ENCODE results near the gene ATP5PD.
"Not testable (repeated sequence)": the region's sequence is repeated elsewhere in the genome, so short reads cannot be mapped to it uniquely, and the experiment has no call there.

Gene ATP5PD

DNA sequence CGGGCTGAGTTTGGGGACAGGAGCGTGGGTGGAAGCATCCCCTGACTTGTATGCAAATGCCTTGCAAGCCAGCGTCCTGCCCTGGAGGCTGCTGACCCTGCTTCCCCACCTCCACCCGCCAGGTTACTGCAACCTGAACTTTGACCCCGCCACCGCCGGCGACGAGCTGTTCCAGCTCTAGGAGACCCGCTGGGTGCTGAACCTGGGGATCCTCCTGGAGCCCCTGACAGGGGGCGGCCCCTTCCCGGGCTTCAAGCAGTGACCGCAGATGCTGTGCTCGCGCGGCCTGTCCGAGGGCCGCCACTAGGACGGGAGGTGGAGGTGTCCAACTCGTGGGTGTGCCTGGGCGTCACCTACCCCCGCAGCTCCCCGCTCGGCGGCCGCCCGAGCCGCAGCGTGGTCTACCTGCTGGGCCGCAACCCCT lies 30.3 kb upstream of the ATP5PD start:
- DNase-seq = no peak

DNA sequence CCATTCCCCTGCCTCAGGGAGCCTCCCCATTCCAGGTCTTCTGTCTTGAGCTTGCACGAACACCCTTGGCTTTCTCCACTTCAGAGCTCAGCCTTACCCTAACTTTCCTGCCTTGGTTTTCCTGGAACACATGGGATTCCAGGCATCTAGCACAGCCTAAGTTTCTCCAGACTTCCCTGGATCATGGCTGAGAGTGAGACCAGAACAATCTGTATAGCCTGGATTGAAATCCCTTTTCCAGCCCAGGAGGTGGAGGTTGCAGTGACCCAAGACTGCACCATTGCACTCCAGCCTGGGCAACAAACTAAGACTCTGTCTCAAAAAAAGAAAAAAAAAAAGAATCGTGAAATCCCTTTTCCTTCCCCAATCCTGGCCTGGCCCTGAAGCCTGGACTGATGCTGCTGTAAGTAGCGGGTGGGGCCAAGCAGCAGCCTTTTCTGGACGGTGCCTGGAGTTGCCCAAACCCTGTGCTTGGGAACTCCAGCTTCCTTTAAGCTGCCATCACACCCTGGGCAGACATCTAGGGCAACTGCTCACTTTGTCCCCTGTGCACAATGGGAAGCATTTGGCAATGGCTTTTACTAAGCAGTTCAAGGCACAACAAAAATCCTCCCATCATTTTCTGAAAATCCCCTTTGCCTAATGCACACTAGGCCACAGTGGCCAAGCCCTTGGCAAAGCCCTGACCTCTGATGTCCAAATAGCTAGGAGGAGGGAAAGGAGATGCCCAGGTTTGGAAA lies 29.0 kb upstream of the ATP5PD start:
- no peak for DNase-seq

DNA sequence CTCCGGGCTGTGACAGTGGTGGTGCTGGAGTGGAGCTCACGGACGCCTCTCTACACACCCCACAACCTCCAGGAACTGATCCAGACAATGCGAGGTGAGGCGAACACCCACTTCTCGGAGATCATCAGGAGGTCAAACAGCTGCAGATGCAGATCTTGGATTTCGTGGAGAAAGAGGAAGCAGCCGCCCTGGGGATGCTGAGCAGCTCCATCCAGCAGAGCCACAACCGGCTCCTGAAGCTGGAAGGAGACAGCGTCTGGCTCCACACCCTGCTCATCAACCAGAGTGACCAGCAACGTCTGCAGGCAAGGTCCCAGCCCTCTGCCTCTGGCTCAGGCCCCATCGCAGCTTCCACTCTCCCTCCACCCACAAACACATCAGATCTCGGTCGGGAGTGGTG lies 27.8 kb upstream of the ATP5PD start:
- DNase-seq = no peak

DNA sequence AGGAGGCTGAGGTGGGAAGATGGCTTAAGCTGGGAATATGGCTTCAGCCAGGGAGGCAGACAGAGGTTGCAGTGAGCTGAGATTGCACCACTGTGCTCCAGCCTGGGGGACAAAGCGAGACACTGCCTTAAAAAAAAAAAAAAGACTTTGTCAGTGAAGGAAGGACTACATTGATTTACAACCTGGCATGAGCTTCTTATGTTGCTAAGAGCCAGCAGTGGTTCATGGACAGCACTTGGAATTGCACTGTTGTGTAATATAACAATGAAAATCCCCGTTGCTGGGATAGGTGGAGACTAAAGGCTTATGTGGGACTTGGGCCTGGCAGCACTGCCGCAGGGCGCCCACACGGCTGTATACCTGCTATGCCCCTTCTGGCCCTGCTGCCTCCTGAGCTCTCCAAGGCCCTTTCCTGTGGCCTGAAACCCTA lies 26.9 kb upstream of the ATP5PD start:
- DNase-seq = no peak

DNA sequence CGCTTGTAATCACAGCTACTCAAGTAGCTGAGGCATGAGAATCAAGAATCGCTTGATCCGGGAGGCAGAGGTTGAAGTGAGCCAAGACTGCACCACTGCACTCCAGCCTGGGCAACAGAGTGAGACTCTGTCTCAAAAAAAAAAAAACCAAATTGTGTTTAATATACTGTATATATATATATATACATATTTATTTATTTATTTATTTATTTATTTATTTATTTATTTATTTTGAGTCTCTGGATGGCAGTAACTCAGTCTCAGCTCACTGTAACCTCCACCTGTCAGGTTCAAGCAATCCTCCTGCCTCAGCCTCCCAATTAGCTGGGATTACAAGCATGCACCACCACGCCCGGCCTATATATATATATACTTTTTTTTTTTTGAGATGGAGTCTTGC lies 26.1 kb upstream of the ATP5PD start:
- DNase-seq = not testable (repeated sequence)

DNA sequence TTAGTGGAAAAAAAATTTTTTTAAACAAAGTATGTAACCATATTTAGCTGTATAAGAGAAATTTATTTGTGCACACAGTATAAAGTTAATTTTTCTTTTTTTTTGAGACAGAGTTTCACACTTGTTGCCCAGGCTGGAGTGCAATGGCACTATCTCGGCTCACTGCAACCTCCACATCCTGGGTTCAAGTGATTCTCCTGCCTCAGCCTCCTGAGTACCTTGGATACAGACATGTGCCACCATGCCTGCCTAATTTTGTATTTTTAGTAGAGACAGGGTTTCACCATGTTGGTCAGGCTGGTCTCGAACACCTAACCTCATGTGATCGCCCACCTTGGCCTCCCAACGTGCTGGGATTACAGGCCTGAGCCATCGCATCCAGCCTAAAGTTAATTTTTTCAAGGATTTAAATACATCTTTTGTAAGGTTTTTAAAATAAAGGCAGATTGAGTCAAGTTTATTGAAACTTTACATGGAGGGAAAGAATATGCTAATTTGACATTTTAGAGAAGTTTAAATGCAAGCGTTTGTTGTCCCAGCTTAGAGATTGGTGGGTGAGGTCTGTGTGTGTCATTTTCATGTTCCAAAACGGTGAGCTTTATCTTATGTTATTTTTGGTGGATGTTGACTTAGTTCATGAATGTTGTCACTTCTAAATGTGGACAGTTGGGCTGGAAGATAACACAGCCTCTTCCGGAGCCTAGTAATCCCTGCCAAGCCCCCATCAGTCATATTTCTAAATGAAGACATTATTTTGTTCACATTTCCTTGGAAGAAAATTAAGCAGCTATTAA lies 24.9 kb upstream of the ATP5PD start:
- DNase-seq = not testable (repeated sequence)

DNA sequence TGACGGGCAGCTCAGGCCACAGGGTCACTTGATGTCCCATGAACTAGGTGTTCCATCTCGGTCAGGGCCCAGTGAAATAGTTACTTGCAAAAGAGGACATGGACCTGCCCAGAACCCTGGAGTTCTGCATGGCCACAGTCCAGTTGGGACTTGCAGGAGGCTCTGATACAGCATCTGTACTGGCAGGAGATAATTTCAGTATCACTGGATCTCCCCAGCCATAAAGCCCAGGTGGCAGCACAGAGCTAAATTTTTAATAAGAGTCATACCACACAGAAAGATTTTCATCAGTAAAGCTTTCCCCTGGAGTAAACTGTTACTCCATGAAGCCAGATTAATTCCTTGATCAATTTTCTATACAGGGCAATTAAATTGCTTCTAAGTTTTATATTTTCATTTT lies 23.0 kb upstream of the ATP5PD start:
- no peak for DNase-seq

DNA sequence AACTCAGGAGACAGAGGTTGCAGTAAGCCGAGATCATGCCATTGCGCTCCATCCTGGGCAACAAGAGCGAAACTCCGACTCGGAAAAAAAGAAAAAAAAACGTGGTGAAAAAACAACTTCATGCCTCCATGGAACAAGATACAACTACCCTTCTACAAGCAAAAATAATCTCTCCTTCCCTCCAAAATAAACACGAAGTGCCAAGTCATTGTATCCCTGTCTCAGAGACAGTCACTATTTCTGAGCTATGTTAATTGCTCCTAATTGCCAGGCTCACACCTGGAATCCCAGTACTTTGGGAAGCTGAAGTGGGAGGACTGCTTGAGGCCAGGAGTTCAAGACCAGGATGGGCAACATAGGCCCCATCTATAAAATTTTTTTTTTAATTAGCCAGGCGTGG lies 22.0 kb upstream of the ATP5PD start:
- DNase-seq = no peak

DNA sequence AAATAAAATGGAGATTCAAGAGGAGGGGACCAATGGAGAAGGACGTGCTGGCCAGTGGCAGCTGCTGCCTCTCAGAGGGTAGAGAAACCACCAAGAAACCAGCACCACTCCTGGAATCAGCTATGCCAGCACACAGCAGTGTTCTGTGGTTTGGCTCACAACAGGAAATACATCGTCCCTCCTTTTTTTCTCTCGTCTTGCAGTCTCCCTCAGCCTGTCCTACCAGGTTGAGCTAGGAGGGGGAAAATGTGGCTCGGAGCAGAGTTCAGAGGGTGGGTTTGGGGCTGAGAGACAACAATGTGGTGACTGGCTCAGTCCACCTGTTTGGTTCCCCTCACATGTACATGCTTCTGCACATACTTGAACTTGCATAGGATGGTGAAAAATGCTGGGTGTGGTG lies 21.1 kb upstream of the ATP5PD start:
- peak; percentile 41 for DNase-seq

DNA sequence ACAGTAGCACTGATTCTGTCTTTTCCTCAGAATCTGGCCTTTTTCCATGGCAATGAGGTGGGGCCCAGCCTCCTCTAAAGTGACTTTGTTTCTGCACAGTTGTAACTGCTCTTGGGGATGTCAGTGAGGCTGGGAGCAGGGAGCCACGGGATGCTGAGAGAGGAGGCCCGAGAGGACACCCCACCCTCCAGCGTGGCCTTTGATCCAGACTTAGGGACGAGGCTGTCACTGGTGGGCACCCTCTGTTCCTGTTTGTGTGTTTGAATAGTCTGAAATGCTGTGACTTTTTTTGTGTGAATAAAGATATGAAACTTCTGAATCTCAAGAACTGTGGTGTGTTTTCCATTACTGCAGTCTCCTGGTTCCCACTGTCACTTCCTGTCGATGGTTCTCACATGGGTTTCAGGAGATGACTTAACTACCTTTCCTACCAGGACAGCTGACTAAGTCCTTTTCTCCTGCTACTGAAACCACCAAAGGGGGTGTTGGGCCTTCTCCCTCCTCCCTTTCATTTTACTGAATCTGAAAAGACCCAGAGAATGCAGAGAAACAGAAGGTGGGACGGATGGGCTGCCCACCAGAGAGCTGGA lies 18.9 kb upstream of the ATP5PD start:
- no peak for DNase-seq

DNA sequence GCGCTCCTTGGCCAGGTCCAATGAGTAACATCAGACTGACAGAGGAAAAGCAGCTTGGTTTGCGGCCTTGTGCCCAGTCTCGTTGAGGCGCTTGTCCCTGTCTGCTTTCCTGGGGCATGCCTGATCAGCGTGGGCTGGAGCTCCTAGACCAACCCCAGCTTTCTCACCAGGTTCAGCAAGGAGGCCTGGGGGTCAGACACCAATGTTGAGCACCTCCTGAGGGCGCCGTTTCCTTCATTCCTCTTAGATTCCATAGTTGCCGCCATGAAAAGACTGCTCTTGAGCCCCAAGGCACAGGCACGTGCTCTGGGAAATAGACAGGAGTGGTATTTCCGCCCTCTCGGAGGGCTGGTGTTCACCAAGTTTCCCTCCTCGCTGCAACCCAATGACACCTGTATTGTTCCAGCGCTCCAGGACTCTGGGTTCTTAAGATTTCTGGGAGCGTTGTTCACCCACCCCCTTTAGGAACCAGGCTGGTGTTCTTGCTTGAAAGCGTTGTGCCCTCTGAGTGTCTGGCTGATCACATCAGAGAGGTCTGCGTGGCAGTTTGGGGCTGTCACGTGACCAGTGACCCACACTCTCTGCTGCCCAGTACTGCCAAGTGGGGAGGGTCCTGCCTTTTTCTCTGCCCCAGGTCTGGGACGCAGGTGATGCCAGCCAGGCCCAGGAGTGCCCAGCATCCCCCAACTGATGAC lies 18.2 kb upstream of the ATP5PD start:
- no peak for DNase-seq

DNA sequence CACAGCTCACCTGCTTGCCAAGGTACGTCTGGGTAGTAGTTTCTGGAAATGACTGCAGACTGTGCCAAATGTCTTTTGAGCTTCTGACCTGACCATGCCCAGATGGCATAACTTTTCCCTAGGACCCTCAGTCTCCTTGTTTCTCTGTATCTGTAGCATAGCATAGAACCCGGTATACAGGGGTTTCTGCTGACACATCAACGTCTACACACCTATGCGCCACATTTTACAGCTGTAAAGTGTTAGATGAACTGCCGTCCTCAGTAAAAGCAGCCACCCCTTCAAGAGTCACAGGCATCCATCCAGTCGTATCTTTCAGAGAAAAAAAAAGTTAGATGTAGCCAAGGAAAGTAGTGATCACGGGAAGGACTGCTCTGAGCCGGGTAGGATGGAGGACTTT lies 17.7 kb upstream of the ATP5PD start:
- no peak for DNase-seq

DNA sequence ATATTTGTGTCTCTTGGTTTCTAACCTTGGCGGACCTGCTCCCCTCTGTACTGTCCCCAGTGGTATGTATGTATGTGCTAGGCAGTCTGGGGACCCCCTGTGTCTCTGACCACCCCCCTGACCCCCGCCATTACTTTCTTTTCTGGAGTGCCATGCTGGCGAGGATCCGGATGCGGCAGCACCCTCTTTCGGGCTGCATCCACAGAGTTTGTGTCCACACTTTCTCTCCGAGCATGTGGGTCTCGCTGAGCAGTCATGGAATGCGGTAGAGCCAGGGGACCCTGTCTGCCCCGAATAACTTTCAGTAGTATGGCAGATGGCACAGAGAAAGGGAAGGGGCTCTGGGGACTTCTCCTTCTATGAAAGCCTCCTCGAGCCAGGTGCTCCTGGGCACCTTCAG lies 17.3 kb upstream of the ATP5PD start:
- no peak for DNase-seq

DNA sequence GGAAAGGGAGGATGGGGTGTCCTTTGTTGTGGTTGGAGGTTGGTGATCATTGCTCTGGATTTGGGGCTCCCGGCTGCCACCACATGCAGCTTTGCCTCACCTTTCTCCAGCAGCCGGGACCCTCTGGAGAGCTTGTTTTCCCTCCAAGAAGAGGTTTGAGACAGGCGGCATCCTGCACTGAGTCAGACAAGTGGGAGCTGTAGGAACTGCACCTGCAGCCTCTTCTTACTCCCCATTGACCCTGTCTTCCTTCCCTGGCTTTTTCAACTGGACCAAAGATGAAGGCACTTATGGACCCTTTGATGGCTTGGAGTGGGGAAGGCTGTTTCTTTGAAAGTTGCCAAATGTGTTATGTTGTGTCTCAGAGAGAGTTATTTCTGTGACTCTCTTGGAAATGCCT lies 16.9 kb upstream of the ATP5PD start:
- no peak for DNase-seq

DNA sequence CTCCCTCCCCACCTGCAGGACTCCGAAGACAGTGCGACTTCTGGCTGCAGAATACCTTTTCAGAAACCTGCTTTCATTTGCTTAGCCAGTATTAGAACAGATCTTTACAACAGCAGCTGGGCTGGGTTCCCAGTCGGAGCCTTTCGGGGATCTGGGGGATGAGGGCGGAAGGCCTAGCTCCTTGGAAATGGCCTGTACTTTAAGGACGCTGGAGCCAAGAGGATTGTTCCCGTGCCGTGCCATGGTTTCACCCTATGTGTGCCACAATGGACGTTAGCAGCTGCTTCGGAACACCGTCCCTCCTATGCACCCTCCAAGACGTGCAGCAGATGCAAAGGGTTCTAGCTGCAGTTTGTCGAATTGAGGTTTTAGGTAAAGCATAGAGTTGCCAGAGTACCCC lies 16.4 kb upstream of the ATP5PD start:
- DNase-seq = no peak

DNA sequence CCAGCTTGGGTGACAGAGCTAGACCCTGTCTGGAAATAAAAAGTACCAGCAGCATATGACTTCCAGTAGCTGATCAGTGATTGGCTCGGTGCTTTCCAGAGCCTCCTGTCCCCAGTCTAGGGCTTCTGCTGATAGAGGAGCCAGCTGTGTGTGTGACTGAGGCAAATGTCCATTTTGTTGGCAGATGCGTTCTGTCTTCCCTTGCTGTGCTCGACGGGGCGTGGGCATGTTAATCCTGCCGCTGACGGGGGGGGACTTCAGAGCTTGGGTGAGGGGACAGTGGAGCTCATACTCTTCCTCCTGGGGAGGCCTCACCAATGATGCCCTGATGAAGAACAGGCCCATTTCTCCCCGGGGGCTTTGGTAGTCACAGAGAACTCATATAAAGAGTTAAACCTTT lies 14.8 kb upstream of the ATP5PD start:
- no peak for DNase-seq

DNA sequence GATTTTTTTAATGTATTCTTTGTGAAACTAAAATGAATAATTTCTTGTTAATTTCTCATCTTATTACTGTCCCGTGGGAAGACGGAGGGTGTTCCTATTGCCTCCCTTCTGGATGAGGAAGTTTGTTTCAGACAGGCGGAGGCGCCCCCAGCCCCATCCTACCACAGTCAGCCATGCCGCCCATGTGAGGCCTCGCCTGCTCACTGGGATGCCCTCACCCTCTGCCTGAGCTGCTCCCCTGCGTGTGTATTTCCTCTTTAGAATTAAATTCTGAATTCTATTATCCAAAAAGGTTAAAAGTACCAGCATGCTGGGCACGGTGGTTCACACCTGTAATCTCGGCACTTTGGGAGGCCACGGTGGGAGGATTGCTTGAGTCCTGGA lies 14.3 kb upstream of the ATP5PD start:
- no peak for DNase-seq

DNA sequence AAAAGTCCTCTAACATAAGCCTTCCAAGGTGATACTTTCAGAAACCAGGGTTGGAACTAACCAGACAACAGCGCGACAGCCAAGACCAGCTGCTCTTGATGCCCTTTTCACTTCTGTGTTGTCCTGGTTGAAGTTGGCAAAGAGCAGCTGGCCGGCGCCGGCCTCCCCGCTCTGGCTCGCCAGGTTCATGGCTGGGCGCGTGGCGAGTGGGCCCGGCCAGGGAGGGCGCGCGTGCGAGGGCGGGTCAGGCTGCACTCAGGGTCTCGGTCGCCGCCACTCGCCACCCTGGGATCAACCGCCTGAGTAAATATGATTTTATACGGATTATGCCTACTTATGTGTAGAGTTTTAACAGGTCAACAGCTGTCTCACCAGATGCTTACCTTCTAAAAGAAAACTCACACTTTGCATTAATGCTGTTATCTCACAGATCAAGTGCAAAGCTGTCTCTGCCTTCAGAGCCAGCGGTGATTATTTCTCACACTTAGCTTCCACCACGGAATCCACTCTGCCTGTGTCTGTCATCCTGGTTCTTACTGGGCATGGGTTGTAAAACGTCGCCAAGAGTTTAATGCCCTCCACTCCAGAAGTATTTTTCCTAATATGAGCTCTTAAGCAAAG lies 13.8 kb upstream of the ATP5PD start:
- DNase-seq = no peak

DNA sequence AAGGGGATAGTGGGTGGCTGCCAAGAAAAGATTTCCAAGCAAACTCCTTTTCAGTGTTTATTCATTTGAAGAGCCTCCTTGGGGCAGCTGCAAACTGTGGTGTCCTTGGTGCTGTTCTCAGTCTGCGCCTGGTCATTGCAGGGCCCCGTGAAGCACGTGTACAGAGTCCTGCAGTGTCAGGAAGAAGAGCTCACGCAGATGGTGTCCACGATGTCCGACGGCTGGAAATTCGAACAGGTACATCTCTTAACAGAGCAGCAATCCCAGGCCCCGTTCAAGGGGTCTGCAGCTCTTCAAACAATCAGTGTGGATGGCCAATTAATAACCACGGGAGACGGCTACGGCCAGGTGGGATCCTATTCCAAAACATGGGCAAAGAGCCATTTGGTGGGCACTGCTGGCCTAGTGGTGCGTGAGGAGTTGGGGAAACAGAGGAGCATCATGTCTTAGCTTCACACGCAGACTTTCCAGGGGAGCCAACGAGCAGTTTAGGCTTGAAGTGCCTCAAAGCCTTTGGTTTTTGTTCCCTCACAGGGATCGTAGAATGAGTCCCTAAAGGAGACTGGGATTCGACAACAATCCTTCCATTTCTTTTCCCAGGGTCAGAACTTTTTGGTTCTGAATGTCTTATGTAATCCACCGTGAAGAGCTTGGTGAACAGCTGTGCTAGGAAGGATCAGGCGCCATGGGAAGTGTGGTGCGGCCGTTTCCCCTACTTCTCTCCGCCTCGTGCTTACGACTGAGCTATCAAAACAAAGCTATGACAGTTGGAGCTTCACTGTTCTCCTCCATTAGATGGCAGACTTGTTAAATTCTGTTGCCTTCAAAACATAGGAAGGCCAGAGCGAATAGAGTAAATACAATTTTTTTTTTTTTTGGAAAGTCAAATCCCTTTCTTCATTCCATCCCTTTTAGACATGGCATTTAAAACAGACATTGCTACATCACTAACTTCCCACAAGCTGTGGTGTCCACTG lies 12.9 kb upstream of the ATP5PD start:
- DNase-seq = no peak

DNA sequence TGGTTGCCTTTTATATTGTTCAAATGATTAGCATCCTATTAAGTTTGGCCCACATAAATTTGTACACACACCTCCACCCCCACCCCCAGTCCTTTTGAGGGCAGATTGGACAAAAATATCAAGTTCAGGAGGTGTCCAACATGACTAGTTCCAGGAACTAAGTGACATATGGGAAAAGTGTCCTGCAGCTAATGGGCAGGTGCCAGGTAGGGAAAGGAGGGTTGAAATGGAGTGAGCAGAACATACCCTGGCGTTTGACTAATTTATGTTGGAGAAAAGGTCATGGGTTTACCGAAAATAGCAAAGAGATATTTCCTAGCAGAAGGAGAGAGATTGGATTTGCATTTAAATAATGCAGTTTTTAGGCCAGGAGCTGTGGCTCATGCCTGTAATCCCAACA lies 5.2 kb upstream of the ATP5PD start:
- no peak for DNase-seq

DNA sequence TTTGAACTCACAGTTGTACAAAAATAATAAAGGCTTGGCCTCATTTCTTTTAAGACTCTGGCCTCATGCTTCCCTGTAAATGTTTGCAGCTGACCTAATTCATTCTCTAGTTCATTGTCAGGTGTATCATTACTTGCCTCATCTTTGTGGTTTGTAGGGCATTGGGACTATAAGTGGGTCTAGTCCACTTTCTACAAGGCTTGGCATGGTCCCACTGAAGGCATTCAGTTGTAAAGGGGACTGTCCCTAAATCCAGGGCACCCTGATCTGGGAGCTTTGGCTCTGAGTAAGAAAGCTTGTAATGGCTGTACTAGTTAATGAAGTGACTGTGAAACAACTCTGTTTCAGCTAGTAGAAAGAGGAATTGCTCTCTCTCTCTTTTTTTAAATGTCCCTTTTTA lies 2.9 kb upstream of the ATP5PD start:
- DNase-seq = no peak

DNA sequence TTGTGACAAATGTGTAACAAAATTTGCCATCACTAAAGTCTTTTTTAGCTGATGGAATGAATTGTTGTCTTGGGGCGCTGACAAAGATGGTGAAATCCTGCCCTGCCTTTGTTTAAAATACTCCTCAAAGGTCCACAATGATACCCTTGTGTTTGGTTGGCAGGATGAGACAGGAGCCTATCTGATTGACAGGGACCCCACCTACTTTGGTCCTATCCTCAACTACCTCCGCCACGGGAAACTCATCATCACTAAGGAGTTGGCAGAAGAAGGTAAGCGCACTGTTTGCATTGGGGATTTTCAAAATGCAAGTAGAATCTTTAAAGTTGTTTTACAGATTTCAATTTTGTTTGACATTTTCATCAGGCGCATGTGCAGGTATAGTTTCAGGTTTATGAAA lies 2.3 kb upstream of the ATP5PD start:
- no peak for DNase-seq

All from stimulated activated CD8-positive, alpha-beta memory T cell treated with anti-CD3 and anti-CD28 coated beads, Interleukin-4, amount 100 ng/mL, for 48 hours (primary cell).